Ovary (tissue), 9 donors: Measurements from ENCODE around the gene HDAC9. TPM values are rescaled to one million over a fixed set of nuclear protein-coding genes. Genes with fewer than 3 reads are reported as not detected.

ENCODE experiments used
- DNase-seq, 5 donors: peaks; one replicate each; pipeline ENCODE4 v3.0.0-alpha.2; 2019 to 2020
- H3K27ac ChIP-seq, 2 donors: fragments of 200-600 bp; one replicate each; pipeline versions ENCODE4 v1.5.1 to v1.8.0; 2019 to 2022
- H3K27me3 ChIP-seq: fragments of 200-600 bp; one replicate; pipeline ENCODE4 v1.8.0; 2022
- H3K36me3 ChIP-seq: fragments of 200-600 bp; sonication (generic); one replicate; pipeline ENCODE4 v1.5.1; 2019
- H3K4me1 ChIP-seq: one replicate; pipeline ENCODE4 v1.8.1; 2013; ENCODE audit warnings: mild to moderate bottlenecking, moderate library complexity; ENCODE audit not compliant: insufficient read depth
- H3K4me3 ChIP-seq: fragments of 200-600 bp; sonication (generic); one replicate; pipeline ENCODE4 v1.5.1; 2017
- H3K9me3 ChIP-seq, 2 donors: fragments of 200-600 bp in 1 of 2; sonication (generic) in 1 of 2; one replicate each; pipeline versions ENCODE4 v1.5.1 to v1.8.1; 2013 to 2019; ENCODE audit warnings: mild to moderate bottlenecking in 1 of 2, moderate library complexity in 1 of 2
- EP300 ChIP-seq: sonication (generic); formaldehyde crosslinking; IDR thresholded peaks from one replicate; pipeline ENCODE4 v1.6.1; 2017; ENCODE audit warnings: antibody characterized with exemption
- POLR2A ChIP-seq: fragments of 450-650 bp; IDR thresholded peaks from one replicate; pipeline ENCODE4 v1.6.1; 2017; ENCODE audit warnings: antibody characterized with exemption, mild to moderate bottlenecking, moderate library complexity
- WGBS, 3 donors: extraction: QIAGEN DNeasy Blood & Tissue Kit in 1 of 3; methylation state at CpG; one replicate each; pipeline versions ENCODE4 v1.1.5 to v1.1.7; 2013 to 2017; 5-methylcytosine and 5-hydroxymethylcytosine counted together
- intact Hi-C, 4 donors: fragments of 100-400 bp; cut with DNase I; formaldehyde crosslinking; loops; one replicate each; pipeline versions ENCODE4 v1.11.0 to v1.15.1; 2022 to 2023
- polyA plus RNA-seq, 2 donors: library from polyadenylated mRNA; stranded (reverse); fragments of 200-250 nt in 1 of 2; fragments of 350-450 nt in 1 of 2; fragmentation: Illumina TruSeq in 1 of 2; extraction: RNeasy Lipid Tissue Mini Kit (QIAGEN cat#74804) in 1 of 2; gene quantifications; one replicate each; pipeline ENCODE4 v1.2.3, GENCODE V29; 2013 to 2014
- total RNA-seq, 7 donors: library from RNA; depleted of rRNA in 2 of 7; stranded (reverse); fragments of >200 nt in 2 of 7; fragmentation: NEBNext Ultra II Directional in 3 of 7; extraction: Animal tissue kit (Norgen Biotek cat#: 25700) in 3 of 7; gene quantifications; one replicate each; pipeline versions ENCODE4 v1.1.0 to v1.2.4, GENCODE V29; 2016 to 2023
- TF ChIP-seq, protein P1 (sequence below), 3 donors: fragments of 450-650 bp in 2 of 3; fragments of 200-600 bp in 1 of 3; IDR thresholded peaks; one replicate each; pipeline versions ENCODE4 v1.5.1 to v1.8.0; 2016 to 2022; ENCODE audit warnings: antibody characterized with exemption in 3 of 3, mild to moderate bottlenecking in 1 of 3
- donor health status: DM: no; HTN: no; CAD: no; lungs with moderate emphysema.
- donor health status: DM: no; HTN: no; CAD: no.
- donor health status: Bipolar disorder and iron deficiency.
- donor health status: DM: yes; HTN: yes; CAD: no.
- donor health status: DM: no; HTN: no; CAD: no.
- donor health status: DM: yes; HTN: yes; CAD: no.

The HDAC9 gene
- total and polyA plus RNA-seq, 9 donors, result 1.7 to 22.3 (median 6.0) TPM

- WGBS, 3 donors, result 90 to 97% (median 92%) methylated on average over 9 of the region's 9 CpGs
- TF ChIP-seq, protein P1, sequence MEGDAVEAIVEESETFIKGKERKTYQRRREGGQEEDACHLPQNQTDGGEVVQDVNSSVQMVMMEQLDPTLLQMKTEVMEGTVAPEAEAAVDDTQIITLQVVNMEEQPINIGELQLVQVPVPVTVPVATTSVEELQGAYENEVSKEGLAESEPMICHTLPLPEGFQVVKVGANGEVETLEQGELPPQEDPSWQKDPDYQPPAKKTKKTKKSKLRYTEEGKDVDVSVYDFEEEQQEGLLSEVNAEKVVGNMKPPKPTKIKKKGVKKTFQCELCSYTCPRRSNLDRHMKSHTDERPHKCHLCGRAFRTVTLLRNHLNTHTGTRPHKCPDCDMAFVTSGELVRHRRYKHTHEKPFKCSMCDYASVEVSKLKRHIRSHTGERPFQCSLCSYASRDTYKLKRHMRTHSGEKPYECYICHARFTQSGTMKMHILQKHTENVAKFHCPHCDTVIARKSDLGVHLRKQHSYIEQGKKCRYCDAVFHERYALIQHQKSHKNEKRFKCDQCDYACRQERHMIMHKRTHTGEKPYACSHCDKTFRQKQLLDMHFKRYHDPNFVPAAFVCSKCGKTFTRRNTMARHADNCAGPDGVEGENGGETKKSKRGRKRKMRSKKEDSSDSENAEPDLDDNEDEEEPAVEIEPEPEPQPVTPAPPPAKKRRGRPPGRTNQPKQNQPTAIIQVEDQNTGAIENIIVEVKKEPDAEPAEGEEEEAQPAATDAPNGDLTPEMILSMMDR (IDR thresholded peaks at IDR 0.05), result no peak
- TF ChIP-seq EP300, result no peak
- no peak for TF ChIP-seq POLR2A
- Histone ChIP-seq H3K27ac (no peak overlapping the region), H3K4me3 (no peak overlapping the region), H3K27me3 (no peaks in the 10 kb centered on the region), H3K36me3 (no peaks in the 10 kb centered on the region), H3K4me1 (no peaks in the 10 kb centered on the region), H3K9me3 (no peaks in the 10 kb centered on the region)
- DNase-seq, result no peak
- intact Hi-C loops, result no loop called here
Observed at GRCh38 chr7:18648849-18649758, 153.6 kb downstream of the HDAC9 start.

DNA sequence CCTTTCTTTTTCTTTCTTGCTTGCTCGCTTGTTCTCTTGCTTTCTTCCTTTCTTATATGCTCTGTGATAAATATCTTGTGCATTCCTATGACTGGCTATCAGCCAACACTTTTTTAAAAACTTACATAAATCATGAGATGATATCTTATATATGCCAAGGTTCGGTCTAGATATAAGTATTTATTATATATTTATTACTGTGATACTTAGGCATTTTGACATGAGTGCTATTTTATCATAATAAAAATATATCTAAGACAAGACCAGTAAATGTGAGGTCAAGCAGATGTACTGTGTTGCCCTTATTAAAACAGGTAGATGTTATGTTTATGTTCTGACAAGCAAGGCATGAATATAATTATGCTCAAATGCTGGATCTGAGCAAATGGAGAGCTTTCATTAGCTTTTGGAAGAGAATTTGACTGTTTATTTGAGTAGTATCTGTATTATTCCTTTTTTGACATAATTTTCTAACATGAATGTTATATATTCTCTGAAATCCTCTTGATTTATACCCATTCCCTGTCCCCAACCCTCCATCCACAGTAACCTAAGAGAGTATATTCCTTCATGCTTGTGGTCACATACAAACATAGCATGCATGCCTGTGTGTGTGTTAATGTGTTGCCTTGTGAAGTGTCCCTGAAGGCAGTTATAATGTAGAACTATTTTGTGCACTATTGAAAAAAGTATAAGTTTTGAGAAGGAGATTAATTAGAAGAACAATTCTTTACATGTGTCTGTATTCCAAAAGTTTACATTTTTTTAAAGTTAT, 158.0 kb downstream of the HDAC9 start:
- Histone ChIP-seq H3K27ac (no peak overlapping the region), H3K27me3 (no peaks in the 10 kb centered on the region), H3K4me3 (no peak overlapping the region), H3K9me3 (no peaks in the 10 kb centered on the region), H3K4me1 (no peaks in the 10 kb centered on the region), H3K36me3 (no peaks in the 10 kb centered on the region)
- intact Hi-C loops, result no loop called here
- no peak for DNase-seq
- 75 to 78% (median 76%) methylated on average over 2 of the region's 2 CpGs for WGBS, 3 donors
- TF ChIP-seq EP300, result no peak
- TF ChIP-seq, protein P1 (IDR thresholded peaks at IDR 0.05), result no peak
- TF ChIP-seq POLR2A, result no peak

DNA sequence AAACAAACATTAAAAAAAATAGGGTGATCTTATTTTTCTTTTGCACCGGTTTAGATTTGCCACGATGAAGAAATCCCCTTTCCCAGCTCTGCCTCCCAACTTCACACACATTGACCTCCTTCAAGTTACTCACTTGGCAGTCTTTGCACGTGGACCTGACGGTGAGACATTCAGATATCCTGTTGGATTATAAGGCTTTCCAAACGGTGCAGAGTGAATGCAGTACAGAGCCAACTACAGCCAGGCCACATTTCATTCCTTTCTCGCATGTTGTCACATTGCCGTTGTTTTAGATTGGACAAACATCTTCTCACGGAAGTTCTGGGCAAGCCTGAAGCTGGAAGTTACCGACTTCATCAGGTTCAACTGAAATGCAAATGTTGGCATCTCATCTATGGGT, 159.2 kb downstream of the HDAC9 start:
- no peak overlapping the region for H3K27ac ChIP-seq
- no peaks in the 10 kb centered on the region for H3K9me3 ChIP-seq
- no peaks in the 10 kb centered on the region for H3K27me3 ChIP-seq
- H3K4me1 ChIP-seq, result no peaks in the 10 kb centered on the region
- H3K4me3 ChIP-seq, result no peak overlapping the region
- DNase-seq, result no peak
- WGBS, 3 donors, result 81 to 84% (median 83%) methylated on average over 9 of the region's 9 CpGs
- intact Hi-C loops, result no loop called here
- TF ChIP-seq, protein P1 (IDR thresholded peaks at IDR 0.05), result no peak
- TF ChIP-seq EP300, result no peak
- TF ChIP-seq POLR2A, result no peak
- H3K36me3 ChIP-seq, result no peaks in the 10 kb centered on the region

DNA sequence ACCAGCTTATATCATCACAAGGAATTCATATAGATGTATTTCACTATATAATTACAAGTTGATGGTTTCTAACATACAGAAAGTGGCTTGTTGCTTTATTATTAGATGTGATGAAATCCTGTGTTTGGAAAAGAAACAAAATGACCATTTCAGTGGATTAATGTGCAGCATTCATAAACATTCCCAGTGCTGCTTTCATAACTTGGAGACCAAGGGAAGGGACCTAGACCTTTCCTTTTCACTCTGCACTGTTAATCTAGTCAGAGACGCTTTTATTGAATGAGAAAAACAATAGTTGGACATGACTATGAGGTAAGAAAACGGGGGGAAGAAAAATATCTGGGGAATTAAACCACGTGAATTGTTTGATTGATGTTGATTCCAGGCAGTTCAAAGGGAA, 160.0 kb downstream of the HDAC9 start:
- Histone ChIP-seq H3K27ac (no peak overlapping the region), H3K9me3 (no peaks in the 10 kb centered on the region), H3K36me3 (no peaks in the 10 kb centered on the region), H3K27me3 (no peaks in the 10 kb centered on the region), H3K4me1 (no peaks in the 10 kb centered on the region), H3K4me3 (no peak overlapping the region)
- WGBS, 3 donors, result 33 to 51% (median 35%) methylated on average over 3 of the region's 3 CpGs
- intact Hi-C loops, result no loop called here
- no peak for DNase-seq
- no peak for TF ChIP-seq EP300
